ENCODE measurements around the gene SPCS3.

- TF ChIP-seq CTCF (IDR thresholded peaks at IDR 0.05; ENCODE audit: insufficient read depth, low read depth, low read length) (no peak), EZH2 (IDR thresholded peaks at IDR 0.05; ENCODE audit: insufficient read depth, low read length) (no peak)
These were observed 48.0 kb upstream of the SPCS3 start for GRCh38 chr4:176271749-176272148.
